ENCODE measurements around the gene ITPR1.

The ITPR1 gene

DNA sequence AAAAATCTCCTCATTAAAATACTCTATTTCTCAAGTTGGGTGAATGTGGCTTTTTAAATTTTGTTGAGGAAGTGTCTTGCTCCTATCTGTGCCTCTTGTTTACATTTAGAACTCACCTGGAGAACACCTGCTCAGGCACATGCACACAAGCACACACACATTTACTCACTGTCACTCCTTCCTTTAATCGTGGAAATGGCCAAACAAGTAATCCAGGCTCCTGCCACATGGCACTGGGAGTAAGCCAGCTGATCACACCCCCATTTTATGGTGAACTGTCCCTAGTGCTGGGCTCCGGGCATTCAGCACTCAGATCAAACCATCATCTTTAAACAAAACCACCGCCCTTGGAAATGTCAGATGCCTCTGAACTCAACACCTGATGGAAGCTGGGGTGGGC, 281.4 kb downstream of the ITPR1 start:
- no peak overlapping the region for H3K4ac ChIP-seq (ENCODE audit: low read depth in 1 of 2, low read length in 2 of 2)
- WGBS = 88% methylated on average over 1 of the region's 3 CpGs
- no peak overlapping the region for H3K27ac ChIP-seq (ENCODE audit: low read length, poor library complexity, severe bottlenecking)
- no peak for DNase-seq
- no peaks in the 10 kb centered on the region for H3K27me3 ChIP-seq (ENCODE audit: control insufficient read depth in 1 of 2, insufficient read depth in 1 of 2, low read length in 2 of 2)
- H3K23ac ChIP-seq (ENCODE audit: low read length in 2 of 2) = no peak overlapping the region
- H3K4me2 ChIP-seq (ENCODE audit: low read length, poor library complexity, severe bottlenecking) = no peak overlapping the region
- no peak overlapping the region for H3K4me3 ChIP-seq (ENCODE audit: insufficient read depth in 1 of 2, low read depth in 1 of 2, low read length in 2 of 2)
- no peak overlapping the region for H3K18ac ChIP-seq (ENCODE audit: low read depth in 1 of 2, low read length in 2 of 2)
- no peak overlapping the region for H2BK120ac ChIP-seq (ENCODE audit: low read depth, low read length)
- no peak overlapping the region for H3K9ac ChIP-seq (ENCODE audit: low read length)
- peaks cover 2% of the 10 kb centered on the region for H3K4me1 ChIP-seq (ENCODE audit: control insufficient read depth, insufficient read depth, low read depth, low read length)
- H2BK15ac ChIP-seq (ENCODE audit: low read depth, poor library complexity, severe bottlenecking) = no peak overlapping the region
- no peak overlapping the region for H2AK5ac ChIP-seq (ENCODE audit: low read length, severe bottlenecking)
- no peak overlapping the region for H4K91ac ChIP-seq (ENCODE audit: low read length)
- H3K79me1 ChIP-seq (replicated peaks; ENCODE audit: low read length, poor library complexity, severe bottlenecking) = no peaks in the 10 kb centered on the region
- H2AFZ ChIP-seq (ENCODE audit: low read depth, low read length) = no peak overlapping the region
- H3K14ac ChIP-seq (ENCODE audit: low read length in 2 of 2) = no peak overlapping the region
- H3K36me3 ChIP-seq (ENCODE audit: control insufficient read depth in 1 of 2, insufficient read depth in 2 of 2, low read depth in 1 of 2, low read length in 2 of 2) = no peaks in the 10 kb centered on the region
- no peak overlapping the region for H2BK5ac ChIP-seq (ENCODE audit: low read depth, low read length, poor library complexity, severe bottlenecking)
- no peak overlapping the region for H2BK12ac ChIP-seq (ENCODE audit: low read length in 2 of 2)
- no peaks in the 10 kb centered on the region for H3K9me3 ChIP-seq (ENCODE audit: control insufficient read depth, low read length)
- no peak overlapping the region for H4K8ac ChIP-seq (ENCODE audit: low read length)

DNA sequence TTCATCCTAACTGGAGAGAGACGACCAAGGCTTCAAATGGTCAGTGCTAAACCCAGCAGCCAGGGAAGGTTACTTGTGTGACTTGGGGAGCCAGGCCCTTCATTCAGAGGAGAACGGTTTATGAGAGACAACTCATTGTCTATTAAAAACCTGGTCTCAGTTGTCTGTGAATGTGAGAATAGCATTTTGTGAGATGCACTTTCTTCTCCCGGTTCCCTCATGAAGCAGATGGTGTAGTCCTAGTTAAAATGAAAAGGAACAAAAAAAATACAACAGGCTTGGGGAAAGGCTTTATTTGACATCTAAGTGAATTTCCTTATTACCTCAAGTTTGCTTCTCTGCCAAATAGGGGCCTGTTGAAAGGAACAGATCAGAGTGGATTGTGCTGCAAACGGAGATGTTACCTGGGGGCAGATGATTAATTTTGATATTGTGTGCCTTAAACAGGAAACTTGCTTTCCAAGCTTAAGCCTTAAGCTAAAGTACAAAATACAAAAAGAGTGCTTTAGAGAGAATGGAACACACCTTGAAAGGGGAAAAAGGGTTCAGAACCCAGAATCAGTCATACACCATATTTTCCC, 283.3 kb downstream of the ITPR1 start:
- H2BK120ac ChIP-seq (ENCODE audit: low read depth, low read length) = no peak overlapping the region
- H3K36me3 ChIP-seq (ENCODE audit: control insufficient read depth in 1 of 2, insufficient read depth in 2 of 2, low read depth in 1 of 2, low read length in 2 of 2) = no peaks in the 10 kb centered on the region

DNA sequence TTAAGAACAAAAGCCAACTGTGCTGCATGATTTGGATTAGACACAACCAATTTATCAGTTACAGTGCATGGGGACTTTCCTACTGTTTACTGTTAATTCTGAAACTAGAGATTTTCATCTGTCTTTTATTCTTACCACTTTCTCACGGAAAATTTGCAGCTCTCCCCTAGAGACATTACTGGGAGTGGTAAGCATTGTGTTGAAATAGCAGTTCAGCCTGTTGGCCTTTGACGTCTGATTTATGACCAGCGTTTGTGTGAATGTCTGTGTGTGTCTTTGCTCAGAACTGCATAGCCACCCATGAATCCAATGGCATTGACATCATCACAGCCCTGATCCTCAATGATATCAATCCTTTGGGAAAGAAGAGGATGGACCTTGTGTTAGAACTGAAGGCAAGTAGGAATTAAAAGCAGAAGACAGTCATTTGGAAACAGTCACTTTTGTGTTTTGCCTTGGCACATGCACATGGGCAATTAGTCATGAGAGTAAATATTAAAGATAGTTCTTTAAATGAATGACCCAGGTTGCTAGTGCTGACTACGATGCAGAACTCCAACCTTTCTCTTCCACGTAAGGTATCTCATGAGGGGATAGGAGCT, 283.9 kb downstream of the ITPR1 start:
- Histone ChIP-seq H2AFZ (ENCODE audit: low read depth, low read length) (no peak overlapping the region), H2BK120ac (ENCODE audit: low read depth, low read length) (no peak overlapping the region), H2AK5ac (ENCODE audit: low read length, severe bottlenecking) (no peak overlapping the region), H2BK5ac (ENCODE audit: low read depth, low read length, poor library complexity, severe bottlenecking) (no peak overlapping the region), H3K79me1 (replicated peaks; ENCODE audit: low read length, poor library complexity, severe bottlenecking) (no peaks in the 10 kb centered on the region), H3K4me2 (ENCODE audit: low read length, poor library complexity, severe bottlenecking) (no peak overlapping the region), H2BK12ac (ENCODE audit: low read length in 2 of 2) (no peak overlapping the region), H3K9me3 (ENCODE audit: control insufficient read depth, low read length) (no peaks in the 10 kb centered on the region), H3K4me3 (ENCODE audit: insufficient read depth in 1 of 2, low read depth in 1 of 2, low read length in 2 of 2) (no peak overlapping the region), H3K9ac (ENCODE audit: low read length) (no peak overlapping the region), H3K4ac (ENCODE audit: low read depth in 1 of 2, low read length in 2 of 2) (no peak overlapping the region), H3K4me1 (ENCODE audit: control insufficient read depth, insufficient read depth, low read depth, low read length) (peaks cover 2% of the 10 kb centered on the region), H3K36me3 (ENCODE audit: control insufficient read depth in 1 of 2, insufficient read depth in 2 of 2, low read depth in 1 of 2, low read length in 2 of 2) (no peaks in the 10 kb centered on the region), H3K27ac (ENCODE audit: low read length, poor library complexity, severe bottlenecking) (no peak overlapping the region), H3K18ac (ENCODE audit: low read depth in 1 of 2, low read length in 2 of 2) (no peak overlapping the region), H2BK15ac (ENCODE audit: low read depth, poor library complexity, severe bottlenecking) (no peak overlapping the region), H4K91ac (ENCODE audit: low read length) (no peak overlapping the region), H3K27me3 (ENCODE audit: control insufficient read depth in 1 of 2, insufficient read depth in 1 of 2, low read length in 2 of 2) (no peaks in the 10 kb centered on the region), H3K14ac (ENCODE audit: low read length in 2 of 2) (no peak overlapping the region), H4K8ac (ENCODE audit: low read length) (no peak overlapping the region), H3K23ac (ENCODE audit: low read length in 2 of 2) (no peak overlapping the region)
- 90% methylated on average over 4 of the region's 5 CpGs for WGBS
- DNase-seq = peak; percentile 65

More for the DNA sequence above, 283.3 kb downstream of the ITPR1 start:
- H2BK15ac ChIP-seq (ENCODE audit: low read depth, poor library complexity, severe bottlenecking) = no peak overlapping the region
- no peak overlapping the region for H2BK12ac ChIP-seq (ENCODE audit: low read length in 2 of 2)
- H3K14ac ChIP-seq (ENCODE audit: low read length in 2 of 2) = no peak overlapping the region
- no peaks in the 10 kb centered on the region for H3K79me1 ChIP-seq (replicated peaks; ENCODE audit: low read length, poor library complexity, severe bottlenecking)
- peaks cover 2% of the 10 kb centered on the region for H3K4me1 ChIP-seq (ENCODE audit: control insufficient read depth, insufficient read depth, low read depth, low read length)
- no peaks in the 10 kb centered on the region for H3K27me3 ChIP-seq (ENCODE audit: control insufficient read depth in 1 of 2, insufficient read depth in 1 of 2, low read length in 2 of 2)
- H3K23ac ChIP-seq (ENCODE audit: low read length in 2 of 2) = no peak overlapping the region
- H2AK5ac ChIP-seq (ENCODE audit: low read length, severe bottlenecking) = no peak overlapping the region
- H2BK5ac ChIP-seq (ENCODE audit: low read depth, low read length, poor library complexity, severe bottlenecking) = no peak overlapping the region
- no peak overlapping the region for H4K91ac ChIP-seq (ENCODE audit: low read length)
- no peak overlapping the region for H4K8ac ChIP-seq (ENCODE audit: low read length)
- H2AFZ ChIP-seq (ENCODE audit: low read depth, low read length) = no peak overlapping the region
- no peak overlapping the region for H3K4ac ChIP-seq (ENCODE audit: low read depth in 1 of 2, low read length in 2 of 2)
- no peak overlapping the region for H3K18ac ChIP-seq (ENCODE audit: low read depth in 1 of 2, low read length in 2 of 2)
- H3K9ac ChIP-seq (ENCODE audit: low read length) = no peak overlapping the region
- H3K27ac ChIP-seq (ENCODE audit: low read length, poor library complexity, severe bottlenecking) = no peak overlapping the region
- 95% methylated on average over 4 of the region's 4 CpGs for WGBS
- H3K9me3 ChIP-seq (ENCODE audit: control insufficient read depth, low read length) = no peaks in the 10 kb centered on the region
- no peak overlapping the region for H3K4me2 ChIP-seq (ENCODE audit: low read length, poor library complexity, severe bottlenecking)
- H3K4me3 ChIP-seq (ENCODE audit: insufficient read depth in 1 of 2, low read depth in 1 of 2, low read length in 2 of 2) = no peak overlapping the region
- no peak for DNase-seq

DNA sequence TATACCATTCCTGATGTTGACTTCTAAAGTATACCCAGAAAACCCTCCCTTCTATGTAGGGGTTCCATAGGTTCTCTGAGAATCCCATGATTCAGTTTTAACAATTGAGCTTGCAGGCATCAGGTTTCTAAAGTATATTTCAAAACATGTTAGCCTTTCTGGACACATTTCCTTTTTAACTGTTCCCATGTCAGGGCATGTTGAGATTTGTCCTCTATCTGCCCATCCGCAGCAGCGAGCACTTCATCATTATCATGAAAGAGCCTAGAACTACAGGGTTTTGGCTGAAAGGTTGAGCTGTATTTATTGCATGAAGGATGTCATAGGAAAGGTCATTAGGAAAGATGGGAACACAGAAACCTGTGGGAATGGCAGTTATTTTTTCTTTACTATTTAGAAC, 285.0 kb downstream of the ITPR1 start:
- Histone ChIP-seq H3K14ac (ENCODE audit: low read length in 2 of 2) (no peak overlapping the region), H4K8ac (ENCODE audit: low read length) (no peak overlapping the region), H3K4me3 (ENCODE audit: insufficient read depth in 1 of 2, low read depth in 1 of 2, low read length in 2 of 2) (no peak overlapping the region), H2BK12ac (ENCODE audit: low read length in 2 of 2) (no peak overlapping the region), H3K36me3 (ENCODE audit: control insufficient read depth in 1 of 2, insufficient read depth in 2 of 2, low read depth in 1 of 2, low read length in 2 of 2) (no peaks in the 10 kb centered on the region), H3K4me2 (ENCODE audit: low read length, poor library complexity, severe bottlenecking) (no peak overlapping the region), H2AFZ (ENCODE audit: low read depth, low read length) (no peak overlapping the region), H3K4me1 (ENCODE audit: control insufficient read depth, insufficient read depth, low read depth, low read length) (peaks cover 2% of the 10 kb centered on the region), H4K91ac (ENCODE audit: low read length) (no peak overlapping the region), H2BK5ac (ENCODE audit: low read depth, low read length, poor library complexity, severe bottlenecking) (no peak overlapping the region), H3K79me1 (replicated peaks; ENCODE audit: low read length, poor library complexity, severe bottlenecking) (no peaks in the 10 kb centered on the region), H3K23ac (ENCODE audit: low read length in 2 of 2) (no peak overlapping the region), H3K4ac (ENCODE audit: low read depth in 1 of 2, low read length in 2 of 2) (no peak overlapping the region), H2BK15ac (ENCODE audit: low read depth, poor library complexity, severe bottlenecking) (no peak overlapping the region), H3K27ac (ENCODE audit: low read length, poor library complexity, severe bottlenecking) (no peak overlapping the region), H3K9me3 (ENCODE audit: control insufficient read depth, low read length) (no peaks in the 10 kb centered on the region), H3K27me3 (ENCODE audit: control insufficient read depth in 1 of 2, insufficient read depth in 1 of 2, low read length in 2 of 2) (no peaks in the 10 kb centered on the region), H3K18ac (ENCODE audit: low read depth in 1 of 2, low read length in 2 of 2) (no peak overlapping the region), H2BK120ac (ENCODE audit: low read depth, low read length) (no peak overlapping the region), H3K9ac (ENCODE audit: low read length) (no peak overlapping the region), H2AK5ac (ENCODE audit: low read length, severe bottlenecking) (no peak overlapping the region)
- WGBS = 100% methylated on average over 2 of the region's 2 CpGs
- DNase-seq = no peak

All from mesenchymal stem cell (in vitro differentiated cells and primary cell).